Psoas muscle (tissue), 8 donors: Measurements from ENCODE around the gene TENM4. TPM values are rescaled to one million over a fixed set of nuclear protein-coding genes. Genes with fewer than 3 reads are reported as not detected.

Experiments used
- ATAC-seq, 4 donors: fragments of 200-7000 bp; cut with Tn5 transposase; one replicate each; pipeline ENCODE4 v1.9.1; 2020; ENCODE audit warnings: moderate library complexity in 3 of 4, mild to moderate bottlenecking in 2 of 4
- DNase-seq, 2 donors: peaks; one replicate each; pipeline ENCODE4 v3.0.0-alpha.2; 2020
- H3K27ac ChIP-seq: fragments of 200-600 bp; one replicate; pipeline ENCODE4 v1.8.0; 2022
- H3K27me3 ChIP-seq, 3 donors: fragments of 200-600 bp in 1 of 3; one replicate each; pipeline versions ENCODE4 v1.6.1 to v1.8.0; 2013 to 2022; ENCODE audit warnings: low read length in 2 of 3, mild to moderate bottlenecking in 2 of 3, moderate library complexity in 1 of 3; ENCODE audit not compliant: insufficient read depth in 3 of 3
- H3K36me3 ChIP-seq, 2 donors: fragments of 200-600 bp in 1 of 2; one replicate each; pipeline versions ENCODE4 v1.6.1 to v1.8.0; 2013 to 2022; ENCODE audit warnings: low read depth in 1 of 2, mild to moderate bottlenecking in 1 of 2, moderate library complexity in 1 of 2; ENCODE audit not compliant: insufficient read depth in 1 of 2
- H3K4me1 ChIP-seq: fragments of 200-600 bp; one replicate; pipeline ENCODE4 v1.8.0; 2022
- H3K4me3 ChIP-seq: fragments of 200-600 bp; one replicate; pipeline ENCODE4 v1.8.0; 2022; ENCODE audit warnings: mild to moderate bottlenecking
- H3K9me3 ChIP-seq: fragments of 200-600 bp; one replicate; pipeline ENCODE4 v1.8.0; 2022
- CTCF ChIP-seq: fragments of 200-600 bp; IDR thresholded peaks from one replicate; pipeline ENCODE4 v1.8.0; 2022; ENCODE audit warnings: antibody characterized with exemption
- WGBS, 3 donors: extraction: QIAGEN DNeasy Blood & Tissue Kit; methylation state at CpG; one replicate each; pipeline versions ENCODE4 v1.1.6 to v1.1.7; 2013; 5-methylcytosine and 5-hydroxymethylcytosine counted together
- intact Hi-C, 2 donors: fragments of 100-400 bp; cut with DNase I; formaldehyde crosslinking; loops; one replicate each; pipeline versions ENCODE4 v1.11.0 to v1.14.2; 2022
- polyA plus RNA-seq, 3 donors: library from polyadenylated mRNA; stranded (reverse); fragments of 200-250 nt; gene quantifications; one replicate each; pipeline ENCODE4 v1.2.3, GENCODE V29; 2013
- total RNA-seq, 4 donors: library from RNA; stranded (reverse); fragmentation: NEBNext Ultra II Directional in 2 of 4; extraction: Animal tissue kit (Norgen Biotek cat#: 25700) in 2 of 4; gene quantifications; one replicate each; pipeline versions ENCODE4 v1.2.1 to v1.2.4, GENCODE V29; 2021 to 2023
- donor health status: healthy with polysubstance abuse.
- donor health status: DM: no; HTN: no; CAD: no; lungs with moderate emphysema.
- donor health status: Bipolar disorder and iron deficiency.
- donor health status: healthy.
- donor health status: DM: yes; HTN: yes; CAD: no.
- donor health status: DM: no; HTN: no; CAD: no.
- donor health status: DM: no; HTN: no; CAD: no.
- donor health status: DM: yes; HTN: yes; CAD: no.

The TENM4 gene
- total and polyA plus RNA-seq, 7 donors: 0.05 to 1.7 (median 0.48) TPM

GRCh38 chr11:79336797-79337517, 103.9 kb downstream of the TENM4 start:
- WGBS, 3 donors: 56 to 70% (median 67%) methylated on average over 6 of the region's 6 CpGs
- TF ChIP-seq CTCF: no peak
- H3K4me3 ChIP-seq: no peak overlapping the region

GRCh38 chr11:79335681-79336080, 105.1 kb downstream of the TENM4 start:
- Histone ChIP-seq H3K27me3 (no peaks in the 10 kb centered on the region), H3K4me3 (no peak overlapping the region), H3K27ac (no peak overlapping the region), H3K9me3 (no peaks in the 10 kb centered on the region), H3K36me3 (no peaks in the 10 kb centered on the region), H3K4me1 (no peaks in the 10 kb centered on the region)
- intact Hi-C loops: no loop called here
- ATAC-seq (no peak), DNase-seq (no peak)
- WGBS, 3 donors: 78 to 86% (median 82%) methylated on average over 3 of the region's 3 CpGs
- TF ChIP-seq CTCF: no peak

More at GRCh38 chr11:79336797-79337517, 103.9 kb downstream of the TENM4 start:
- no peak for ATAC-seq
- intact Hi-C loops: no loop called here
- H3K27ac ChIP-seq: no peak overlapping the region
- H3K9me3 ChIP-seq: no peaks in the 10 kb centered on the region
- H3K36me3 ChIP-seq: no peaks in the 10 kb centered on the region
- DNase-seq: no peak
- H3K27me3 ChIP-seq: no peaks in the 10 kb centered on the region
- H3K4me1 ChIP-seq: no peaks in the 10 kb centered on the region

- Histone ChIP-seq H3K4me3 (no peak overlapping the region), H3K4me1 (no peaks in the 10 kb centered on the region), H3K27ac (no peak overlapping the region), H3K9me3 (no peaks in the 10 kb centered on the region), H3K36me3 (no peaks in the 10 kb centered on the region), H3K27me3 (no peaks in the 10 kb centered on the region)
- no peak for TF ChIP-seq CTCF
- no peak for ATAC-seq
- no peak for DNase-seq
- intact Hi-C loops: no loop called here
- 84 to 86% (median 84%) methylated on average over 2 of the region's 2 CpGs for WGBS, 3 donors
Measured at GRCh38 chr11:79333355-79333754, 107.5 kb downstream of the TENM4 start.

GRCh38 chr11:79332017-79332416, 108.8 kb downstream of the TENM4 start:
- no peak for ATAC-seq
- Histone ChIP-seq H3K27me3 (no peaks in the 10 kb centered on the region), H3K9me3 (no peaks in the 10 kb centered on the region)

More at GRCh38 chr11:79332017-79332416, 108.8 kb downstream of the TENM4 start:
- H3K27ac ChIP-seq: no peak overlapping the region
- H3K4me3 ChIP-seq: no peak overlapping the region
- H3K36me3 ChIP-seq: no peaks in the 10 kb centered on the region
- no peak for TF ChIP-seq CTCF
- DNase-seq: no peak
- H3K4me1 ChIP-seq: no peaks in the 10 kb centered on the region
- WGBS, 3 donors: 55 to 75% (median 62%) methylated on average over 2 of the region's 2 CpGs
- intact Hi-C loops: no loop called here
